HCT116 (cell line): ENCODE measurements around the gene PTGS1. TPM values are rescaled to one million over a fixed set of nuclear protein-coding genes. Genes with fewer than 3 reads are reported as not detected.

Experiments
- ATAC-seq: fragments of 200-7000 bp; cut with Tn5 transposase; 2 replicates; pipeline ENCODE4 v1.9.1; 2020; ENCODE audit warnings: mild to moderate bottlenecking, moderate library complexity
- BruUV-seq: library from RNA; stranded (reverse); fragments of 400-500 nt; replicated peaks from 2 replicates; lab custom pipeline; 2021; lab: Mats Ljungman, UMichigan
- CTCF ChIA-PET: fragments of 300-600 bp; sonication (Branson Sonifier 250); formaldehyde crosslinking; loops from one replicate; lab custom pipeline; 2021; ENCODE audit warnings: antibody characterized with exemption; lab: Charles Lee
- POLR2A ChIA-PET: fragments of 300-600, 350-600 bp; sonication (Branson Sonifier 250); formaldehyde crosslinking; loops from one replicate; lab custom pipeline; 2021; ENCODE audit warnings: antibody characterized with exemption; lab: Charles Lee
- RAD21 ChIA-PET, 2 experiments: fragments of 300-600 bp; sonication (Branson Sonifier 250); formaldehyde crosslinking; loops; one replicate each; lab custom pipeline; 2023; ENCODE audit warnings: low total read pairs in 2 of 2; ENCODE audit not compliant: uncharacterized antibody in 2 of 2, unreplicated experiment in 2 of 2, low non-redundant PET in 1 of 2; lab: Charles Lee
- DNase-seq: peaks from one replicate; pipeline ENCODE4 v3.0.0-alpha.2; 2010; ENCODE audit warnings: low read depth, low spot score
- H2AFZ ChIP-seq: fragments of 200-600 bp; shearing (Covaris generic), sonication (generic); 2 replicates; pipeline ENCODE4 v1.6.1; 2017; ENCODE audit warnings: low read depth, mixed run types, mixed read lengths, antibody characterized with exemption, low read length; ENCODE audit not compliant: poor library complexity, severe bottlenecking
- H3K27ac ChIP-seq: 2 replicates; pipeline ENCODE4 v1.5.1; 2012; ENCODE audit warnings: low read depth, low read length
- H3K27me3 ChIP-seq: fragments of 200-600 bp; sonication (generic); 2 replicates; pipeline ENCODE4 v1.6.1; 2016; ENCODE audit warnings: mixed run types, low read length, mixed read lengths; ENCODE audit not compliant: insufficient read depth
- H3K36me3 ChIP-seq, 2 experiments: fragments of 200-500 bp in 1 of 2; fragments of 200-600 bp in 1 of 2; sonication (Bioruptor generic) in 1 of 2; sonication (generic) in 1 of 2; 2 replicates each; pipeline versions ENCODE4 v1.5.1 to v1.6.1; 2014 to 2016; ENCODE audit warnings: low read length in 2 of 2, inconsistent platforms in 1 of 2, mixed read lengths in 1 of 2, mixed run types in 1 of 2; ENCODE audit not compliant: insufficient read depth in 2 of 2, control insufficient read depth in 1 of 2
- H3K4me1 ChIP-seq, 2 experiments: fragments of 200-600 bp in 1 of 2; sonication (generic) in 1 of 2; 2 replicates each; pipeline versions ENCODE4 v1.5.1 to v1.6.1; 2012 to 2017; ENCODE audit warnings: low read length in 2 of 2, inconsistent platforms in 1 of 2, mild to moderate bottlenecking in 1 of 2, mixed read lengths in 1 of 2, mixed run types in 1 of 2, moderate library complexity in 1 of 2; ENCODE audit not compliant: insufficient read depth in 2 of 2, control insufficient read depth in 1 of 2
- H3K4me2 ChIP-seq: fragments of 200-600 bp; sonication (generic); 2 replicates; pipeline ENCODE4 v1.6.1; 2017; ENCODE audit warnings: mixed run types, low read length, mixed read lengths
- H3K4me3 ChIP-seq, 2 experiments: fragments of 200-600 bp in 1 of 2; sonication (generic) in 1 of 2; replicated peaks in 1 of 2; 2 replicates each; pipeline ENCODE4 v1.5.1; 2011 to 2016; ENCODE audit warnings: low read length in 2 of 2, control low read depth in 1 of 2, low read depth in 1 of 2, mild to moderate bottlenecking in 1 of 2, mixed read lengths in 1 of 2, mixed run types in 1 of 2
- H3K79me2 ChIP-seq: fragments of 200-600 bp; sonication (generic); 2 replicates; pipeline ENCODE4 v1.6.1; 2017; ENCODE audit warnings: mild to moderate bottlenecking, mixed run types, low read length, moderate library complexity, mixed read lengths; ENCODE audit not compliant: insufficient read depth
- H3K9ac ChIP-seq: fragments of 200-600 bp; sonication (generic); 2 replicates; pipeline ENCODE4 v1.6.1; 2016; ENCODE audit warnings: low read length, mixed read lengths
- H3K9me2 ChIP-seq: fragments of 200-600 bp; sonication (generic), shearing (Covaris generic); 2 replicates; pipeline ENCODE4 v1.6.1; 2017; ENCODE audit warnings: mixed run types, mild to moderate bottlenecking, moderate library complexity; ENCODE audit not compliant: insufficient read depth
- H3K9me3 ChIP-seq, 2 experiments: fragments of 200-500 bp in 1 of 2; fragments of 200-600 bp in 1 of 2; sonication (Bioruptor generic) in 1 of 2; sonication (generic) in 1 of 2; 2 replicates each; pipeline ENCODE4 v1.6.1; 2014 to 2017; ENCODE audit warnings: low read length in 2 of 2, mixed read lengths in 2 of 2, inconsistent platforms in 1 of 2, low read depth in 1 of 2, mild to moderate bottlenecking in 1 of 2, mixed run types in 1 of 2, moderate library complexity in 1 of 2; ENCODE audit not compliant: control insufficient read depth in 1 of 2, insufficient read depth in 1 of 2
- H4K20me1 ChIP-seq: fragments of 200-600 bp; sonication (generic), shearing (Covaris generic); 2 replicates; pipeline ENCODE4 v1.6.1; 2017; ENCODE audit warnings: mixed run types, mild to moderate bottlenecking, moderate library complexity; ENCODE audit not compliant: insufficient read depth
- CBX3 ChIP-seq: IDR thresholded peaks from 2 replicates; pipeline ENCODE4 v1.6.1; 2012; ENCODE audit warnings: low read depth
- CEBPB ChIP-seq: IDR thresholded peaks from 2 replicates; pipeline ENCODE4 v1.6.1; 2012; ENCODE audit warnings: low read depth
- EZH2 ChIP-seq: fragments of 200-600 bp; sonication (generic); IDR thresholded peaks from 2 replicates; pipeline ENCODE4 v1.6.1; 2017; ENCODE audit warnings: antibody characterized with exemption, mixed run types
- EZH2phosphoT487 ChIP-seq: fragments of 200-600 bp; IDR thresholded peaks from 2 replicates; pipeline ENCODE4 v1.6.1; 2018; ENCODE audit warnings: antibody characterized with exemption, borderline replicate concordance
- JUND ChIP-seq: IDR thresholded peaks from 2 replicates; pipeline ENCODE4 v1.6.1; 2012
- MAX ChIP-seq: IDR thresholded peaks from 2 replicates; pipeline ENCODE4 v1.6.1; 2012
- RAD21 ChIP-seq: IDR thresholded peaks from 2 replicates; pipeline ENCODE4 v1.6.1; 2012; ENCODE audit warnings: low read depth, mild to moderate bottlenecking
- REST ChIP-seq: IDR thresholded peaks from 2 replicates; pipeline ENCODE4 v1.6.1; 2012; ENCODE audit warnings: low read depth
- SIN3A ChIP-seq: IDR thresholded peaks from 2 replicates; pipeline ENCODE4 v1.6.1; 2012; ENCODE audit warnings: low read depth
- SP1 ChIP-seq: IDR thresholded peaks from 2 replicates; pipeline ENCODE4 v1.6.1; 2012; ENCODE audit warnings: low read depth
- TCF7L2 ChIP-seq: IDR thresholded peaks from 2 replicates; pipeline ENCODE4 v1.7.0; 2011; ENCODE audit warnings: borderline replicate concordance, inconsistent platforms; ENCODE audit not compliant: insufficient read depth, insufficient read length; ENCODE audit errors: extremely low read depth
- YY1 ChIP-seq: IDR thresholded peaks from 2 replicates; pipeline ENCODE4 v1.6.1; 2011; ENCODE audit warnings: low read length, low read depth, moderate library complexity, mild to moderate bottlenecking; ENCODE audit not compliant: insufficient replicate concordance; ENCODE audit errors: extremely low read depth
- ZBTB33 ChIP-seq: IDR thresholded peaks from 2 replicates; pipeline ENCODE4 v1.6.1; 2011; ENCODE audit warnings: mild to moderate bottlenecking, low read length, moderate library complexity; ENCODE audit not compliant: insufficient replicate concordance; ENCODE audit errors: extremely low read depth
- ZNF274 ChIP-seq: fragments of 200-500 bp; sonication (Bioruptor generic); IDR thresholded peaks from 2 replicates; pipeline ENCODE4 v1.6.1; 2014; ENCODE audit warnings: mild to moderate bottlenecking, low read depth, low read length, inconsistent platforms
- intact Hi-C: fragments of 100-400 bp; cut with micrococcal nuclease; formaldehyde crosslinking; loops from 2 replicates; pipeline ENCODE4 v1.10.0; 2022
- total RNA-seq: library from RNA; stranded (reverse); gene quantifications from one replicate; pipeline ENCODE4 v1.2.1, GENCODE V29; 2021; ENCODE audit not compliant: unreplicated experiment

The PTGS1 gene
- total RNA-seq, 1 experiment from 2014 or later, result 3.5 TPM

- H3K9me2 ChIP-seq, result no peaks in the 10 kb centered on the region
- H4K20me1 ChIP-seq, result no peaks in the 10 kb centered on the region
- CTCF ChIA-PET, result no interaction called here
- peaks cover 3 to 11% of the 10 kb centered on the region in 2 experiments; a peak in 2 of 4 replicates for H3K9me3 ChIP-seq
- no TSS peak for BruUV-seq
- no peaks in the 10 kb centered on the region for H3K27me3 ChIP-seq
- intact Hi-C loops, result no loop called here
- peak overlapping the region; percentile 48 for H3K4me2 ChIP-seq
- POLR2A ChIA-PET, result no interaction called here
- no peaks in the 10 kb centered on the region for H3K79me2 ChIP-seq
- DNase-seq (no peak), ATAC-seq (peak; percentile 22; the same call in 1 of the 2 replicates)
- no peak overlapping the region for H3K9ac ChIP-seq
- RAD21 ChIA-PET, result no interaction called here
- no peak overlapping the region for H2AFZ ChIP-seq
- peaks cover 3 to 16% of the 10 kb centered on the region in 2 experiments; a peak in 3 of 4 replicates for H3K4me1 ChIP-seq
- no peak for TF ChIP-seq RAD21
- no peak for TF ChIP-seq CBX3
- TF ChIP-seq ZBTB33, result no peak
- H3K36me3 ChIP-seq, result no peaks in the 10 kb centered on the region
- no peak overlapping the region for H3K4me3 ChIP-seq
- H3K27ac ChIP-seq, result no peak overlapping the region
Observed at GRCh38 chr9:122383992-122384461, 13.2 kb downstream of the PTGS1 start.

- intact Hi-C loops, result no loop called here
- Histone ChIP-seq H3K36me3 (no peaks in the 10 kb centered on the region), H3K9me2 (no peaks in the 10 kb centered on the region), H3K9me3 (no peaks in the 10 kb centered on the region), H3K4me3 (no peak overlapping the region), H3K4me1 (peaks cover 3 to 20% of the 10 kb centered on the region in 2 experiments; a peak in 3 of 4 replicates), H2AFZ (no peak overlapping the region), H4K20me1 (no peaks in the 10 kb centered on the region), H3K9ac (no peak overlapping the region), H3K4me2 (no peak overlapping the region), H3K27ac (no peak overlapping the region), H3K79me2 (no peaks in the 10 kb centered on the region), H3K27me3 (no peaks in the 10 kb centered on the region)
- DNase-seq, result no peak
- CTCF ChIA-PET, result no interaction called here
- no TSS peak for BruUV-seq
- no peak for ATAC-seq
- RAD21 ChIA-PET, result no interaction called here
- POLR2A ChIA-PET, result no interaction called here
- TF ChIP-seq MAX (no peak), CEBPB (no peak), RAD21 (no peak), ZNF274 (no peak), YY1 (no peak), EZH2phosphoT487 (no peak), EZH2 (no peak), TCF7L2 (no peak), REST (no peak), CBX3 (no peak), SIN3A (no peak), SP1 (no peak), JUND (no peak)
Observed at GRCh38 chr9:122386311-122386872, 15.6 kb downstream of the PTGS1 start.
